ENCODE data around the gene ATF7.

DNA sequence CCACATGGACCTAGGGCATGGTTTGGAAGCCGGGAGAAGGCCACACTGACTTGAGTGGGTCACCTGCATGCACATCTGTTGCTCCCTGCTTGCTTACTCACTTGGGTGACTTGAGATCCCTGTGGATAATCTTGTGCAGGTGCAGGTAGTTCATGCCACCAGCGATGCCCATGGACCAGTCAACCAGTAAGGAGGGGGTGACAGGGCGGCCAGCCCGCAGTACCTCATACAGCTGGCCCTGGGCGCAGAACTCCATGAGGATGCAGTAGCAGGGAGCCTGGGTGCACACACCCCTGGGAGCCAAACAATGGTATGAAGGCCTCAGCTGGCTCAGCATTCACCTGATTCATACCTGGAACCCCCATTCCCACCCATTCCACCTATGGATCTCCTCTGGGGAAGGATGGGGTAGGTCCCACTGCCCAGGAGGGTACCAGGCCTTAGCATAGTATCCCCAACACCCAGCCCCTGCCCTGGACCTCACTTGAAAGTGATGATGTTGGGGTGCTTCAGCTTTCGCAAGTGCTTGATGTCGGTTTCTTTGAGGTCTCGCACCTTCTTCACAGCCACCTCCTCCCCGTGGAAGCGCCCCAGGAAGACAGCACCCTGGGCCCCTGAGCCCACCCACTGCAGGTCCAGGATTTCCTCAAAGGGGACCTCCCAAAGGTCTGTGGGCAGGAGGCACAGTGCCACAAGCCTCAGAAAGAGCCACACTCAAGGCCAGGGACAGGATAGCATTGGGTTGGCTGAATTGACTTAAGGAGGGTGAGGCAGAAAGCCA, 140.0 kb downstream of the ATF7 start:
- TF ChIP-seq, protein P1, sequence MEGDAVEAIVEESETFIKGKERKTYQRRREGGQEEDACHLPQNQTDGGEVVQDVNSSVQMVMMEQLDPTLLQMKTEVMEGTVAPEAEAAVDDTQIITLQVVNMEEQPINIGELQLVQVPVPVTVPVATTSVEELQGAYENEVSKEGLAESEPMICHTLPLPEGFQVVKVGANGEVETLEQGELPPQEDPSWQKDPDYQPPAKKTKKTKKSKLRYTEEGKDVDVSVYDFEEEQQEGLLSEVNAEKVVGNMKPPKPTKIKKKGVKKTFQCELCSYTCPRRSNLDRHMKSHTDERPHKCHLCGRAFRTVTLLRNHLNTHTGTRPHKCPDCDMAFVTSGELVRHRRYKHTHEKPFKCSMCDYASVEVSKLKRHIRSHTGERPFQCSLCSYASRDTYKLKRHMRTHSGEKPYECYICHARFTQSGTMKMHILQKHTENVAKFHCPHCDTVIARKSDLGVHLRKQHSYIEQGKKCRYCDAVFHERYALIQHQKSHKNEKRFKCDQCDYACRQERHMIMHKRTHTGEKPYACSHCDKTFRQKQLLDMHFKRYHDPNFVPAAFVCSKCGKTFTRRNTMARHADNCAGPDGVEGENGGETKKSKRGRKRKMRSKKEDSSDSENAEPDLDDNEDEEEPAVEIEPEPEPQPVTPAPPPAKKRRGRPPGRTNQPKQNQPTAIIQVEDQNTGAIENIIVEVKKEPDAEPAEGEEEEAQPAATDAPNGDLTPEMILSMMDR (IDR thresholded peaks at IDR 0.05), result no peak
- no peak for TF ChIP-seq EZH2 (IDR thresholded peaks at IDR 0.05; ENCODE audit: borderline replicate concordance, insufficient read depth, low read depth, low read length, poor library complexity, severe bottlenecking)

All from B cell (primary cell).